GM12878 (cell line): ENCODE measurements around the gene NEK8. TPM values are rescaled to one million over a fixed set of nuclear protein-coding genes. Genes with fewer than 3 reads are reported as not detected.

Experiments used
- ATAC-seq: fragments of 200-7000 bp; cut with Tn5 transposase; 3 replicates; pipeline ENCODE4 v1.9.1; 2020; ENCODE audit warnings: mild to moderate bottlenecking, moderate library complexity
- BruUV-seq: library from RNA; stranded (reverse); fragments of 400-500 nt; replicated peaks from 2 replicates; lab custom pipeline; 2021; lab: Mats Ljungman, UMichigan
- CTCF ChIA-PET: fragments of 300-600 bp; sonication (Branson Sonifier 250); formaldehyde crosslinking; extraction: SDS; loops from one replicate; lab custom pipeline; 2021; ENCODE audit warnings: inconsistent platforms; lab: Yijun Ruan, JAX
- POLR2A ChIA-PET: fragments of 350-600 bp; formaldehyde crosslinking; extraction: SDS; loops from one replicate; lab custom pipeline; 2021; ENCODE audit warnings: inconsistent platforms; lab: Charles Lee
- RAD21 ChIA-PET: fragments of 300-600 bp; sonication (Branson Sonifier 250); formaldehyde crosslinking; loops from one replicate; lab custom pipeline; 2023; ENCODE audit warnings: antibody characterized with exemption; ENCODE audit not compliant: unreplicated experiment; lab: Charles Lee
- SMC1A ChIA-PET: fragments of 300-600 bp; sonication (Branson Sonifier 250); formaldehyde crosslinking; loops from one replicate; lab custom pipeline; 2023; ENCODE audit not compliant: unreplicated experiment, uncharacterized antibody; lab: Charles Lee
- DNase-seq: peaks from one replicate; pipeline ENCODE4 v3.0.0-alpha.2; 2011; ENCODE audit warnings: low read depth, low spot score
- FAIRE-seq: peaks from 3 replicates; lab custom pipeline; 2011; peaks lifted over from hg19 to GRCh38; lab: Jason Lieb, UNC
- H2AFZ ChIP-seq: 2 replicates; pipeline ENCODE4 v1.6.0; 2011; ENCODE audit warnings: low read depth, low read length, control low read depth; ENCODE audit not compliant: control insufficient read depth
- H3K27ac ChIP-seq: 2 replicates; pipeline ENCODE4 v1.5.1; 2011; ENCODE audit warnings: control low read depth; ENCODE audit not compliant: control insufficient read depth, insufficient read depth
- H3K27me3 ChIP-seq, 2 experiments: replicated peaks in 1 of 2; 2 replicates each; pipeline versions ENCODE4 v1.6.0 to v1.6.1; 2011; ENCODE audit warnings: low read length in 1 of 2; ENCODE audit not compliant: control insufficient read depth in 2 of 2, insufficient read depth in 2 of 2
- H3K36me3 ChIP-seq, 2 experiments: 2 replicates each; pipeline ENCODE4 v1.5.1; 2011; ENCODE audit warnings: low read length in 1 of 2; ENCODE audit not compliant: control insufficient read depth in 2 of 2, insufficient read depth in 2 of 2
- H3K4me1 ChIP-seq: 2 replicates; pipeline ENCODE4 v1.6.1; 2011; ENCODE audit warnings: mild to moderate bottlenecking, low read length, moderate library complexity, mixed read lengths; ENCODE audit not compliant: control insufficient read depth, insufficient read depth
- H3K4me2 ChIP-seq: 2 replicates; pipeline ENCODE4 v1.6.0; 2011; ENCODE audit warnings: control low read depth; ENCODE audit not compliant: control insufficient read depth, insufficient read depth
- H3K4me3 ChIP-seq: fragments of 200-600 bp; sonication (generic); 2 replicates; pipeline ENCODE4 v1.5.1; 2016
- H3K79me2 ChIP-seq: 2 replicates; pipeline ENCODE4 v1.6.0; 2011; ENCODE audit warnings: low read length; ENCODE audit not compliant: control insufficient read depth, insufficient read depth
- H3K9ac ChIP-seq: 2 replicates; pipeline ENCODE4 v1.8.0; 2011; ENCODE audit warnings: low read length, control low read depth, mixed read lengths; ENCODE audit not compliant: control insufficient read depth, insufficient read depth
- H3K9me3 ChIP-seq: replicated peaks from 3 replicates; pipeline ENCODE4 v1.5.1; 2011; ENCODE audit warnings: mild to moderate bottlenecking, low read length; ENCODE audit not compliant: control insufficient read depth, insufficient read depth
- H4K20me1 ChIP-seq: 2 replicates; pipeline ENCODE4 v1.6.0; 2011; ENCODE audit not compliant: control insufficient read depth, insufficient read depth
- BACH1 ChIP-seq: fragments of 450-650 bp; IDR thresholded peaks from 2 replicates; pipeline ENCODE4 v1.6.1; 2017; ENCODE audit warnings: mild to moderate bottlenecking, borderline replicate concordance
- FOXK2 ChIP-seq: fragments of 450-650 bp; IDR thresholded peaks from 2 replicates; pipeline ENCODE4 v1.6.1; 2017; ENCODE audit warnings: mild to moderate bottlenecking, moderate library complexity
- FOXM1 ChIP-seq: IDR thresholded peaks from 2 replicates; pipeline ENCODE4 v1.6.1; 2012; ENCODE audit warnings: low read depth, mild to moderate bottlenecking, inconsistent platforms, low read length, moderate library complexity
- MLLT1 ChIP-seq: fragments of 450-650 bp; IDR thresholded peaks from 2 replicates; pipeline ENCODE4 v1.6.1; 2016; ENCODE audit warnings: mild to moderate bottlenecking
- MYC ChIP-seq: IDR thresholded peaks from 2 replicates; pipeline ENCODE4 v1.6.1; 2011; ENCODE audit warnings: mild to moderate bottlenecking, low read length, moderate library complexity, inconsistent platforms; ENCODE audit not compliant: insufficient read depth, insufficient replicate concordance, insufficient read length, severe bottlenecking
- SIN3A ChIP-seq: IDR thresholded peaks from 2 replicates; pipeline ENCODE4 v1.6.1; 2012; ENCODE audit warnings: low read depth, low read length, improper control_type of control experiment
- SMAD5 ChIP-seq: IDR thresholded peaks from 2 replicates; pipeline ENCODE4 v1.6.1; 2016; ENCODE audit warnings: antibody characterized with exemption, low read depth
- WGBS: methylation state at CpG from one replicate; pipeline ENCODE4 v1.1.6; 2016; ENCODE audit warnings: low lambda C conversion rate; ENCODE audit not compliant: insufficient replicate concordance, insufficient coverage; ENCODE audit errors: missing lambda C conversion rate; 5-methylcytosine and 5-hydroxymethylcytosine counted together
- in situ Hi-C: fragments of 300-500 bp; cut with MboI; formaldehyde crosslinking; loops from 9 replicates; pipeline ENCODE4 v1.14.3; 2018; ENCODE audit warnings: mixed read lengths
- intact Hi-C: fragments of 100-400 bp; cut with micrococcal nuclease; formaldehyde crosslinking; loops from one replicate; pipeline ENCODE4 v1.14.2; 2022; ENCODE audit not compliant: unreplicated experiment
- polyA plus RNA-seq, 11 experiments: library from polyadenylated mRNA; depleted of rRNA in 4 of 11; unstranded in 6 of 11; stranded (reverse) in 5 of 11; fragments of >200 nt; fragmentation: Nextera tagmentation in 4 of 11; fragmentation: Illumina TruSeq in 1 of 11; extraction: Ambion mirVana in 4 of 11; extraction: Trizol in 1 of 11; gene quantifications; 1 replicate in 1 of 11; 2 replicates in 10 of 11; pipeline versions ENCODE4 v1.2.1 to v1.2.3, GENCODE V29; 2011 to 2016; ENCODE audit warnings: inconsistent platforms in 2 of 11, missing spikeins in 2 of 11, low read depth in 1 of 11
- small RNA-seq: library from RNA; depleted of rRNA; stranded (forward); fragments of <200 nt; gene quantifications from one replicate; pipeline ENCODE3, GENCODE V24; 2014
- total RNA-seq, 4 experiments: library from RNA; depleted of rRNA in 3 of 4; stranded (reverse); fragments of >200 nt in 3 of 4; fragmentation: Illumina TruSeq in 1 of 4; extraction: Trizol in 1 of 4; gene quantifications; 2 replicates each; pipeline versions ENCODE4 v1.2.1 to v1.2.3, GENCODE V29; 2013 to 2021
- TF ChIP-seq, protein P1 (sequence below): IDR thresholded peaks from 2 replicates; pipeline ENCODE4 v1.6.1; 2011; ENCODE audit warnings: borderline replicate concordance, low read depth, mild to moderate bottlenecking, moderate library complexity, mixed read lengths, low read length; ENCODE audit not compliant: insufficient read depth; ENCODE audit errors: extremely low read length

Gene NEK8
- total and polyA plus RNA-seq, 10 of the 15 experiments (the other 5 are each of a cell fraction or from before 2014, with no cell fraction given), result 2.3 to 14.3 (median 9.4) TPM

DNA sequence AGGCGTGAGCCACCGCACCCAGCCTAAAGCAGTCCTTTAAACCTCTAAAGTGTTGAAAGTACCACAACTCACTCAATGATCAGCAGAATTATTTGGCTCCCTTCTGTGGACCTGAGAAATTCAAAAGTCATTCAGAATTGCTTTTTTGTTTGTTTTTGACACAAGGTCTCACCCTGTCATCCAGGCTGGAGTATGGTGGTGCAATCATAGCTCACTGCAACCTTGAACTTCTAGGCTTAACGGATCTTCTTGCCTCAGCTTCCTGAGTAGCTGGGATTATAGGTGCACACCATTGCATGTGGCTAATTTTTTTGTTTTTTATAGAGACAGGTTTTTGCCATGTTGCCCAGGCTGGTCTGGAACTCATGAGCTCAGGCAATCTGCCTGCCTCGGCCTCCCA lies 59.5 kb downstream of the NEK8 start:
- TF ChIP-seq SMAD5, result no peak
- TF ChIP-seq SIN3A, result no peak
- no peak for TF ChIP-seq FOXK2
- TF ChIP-seq FOXM1, result no peak
- TF ChIP-seq, protein P1, sequence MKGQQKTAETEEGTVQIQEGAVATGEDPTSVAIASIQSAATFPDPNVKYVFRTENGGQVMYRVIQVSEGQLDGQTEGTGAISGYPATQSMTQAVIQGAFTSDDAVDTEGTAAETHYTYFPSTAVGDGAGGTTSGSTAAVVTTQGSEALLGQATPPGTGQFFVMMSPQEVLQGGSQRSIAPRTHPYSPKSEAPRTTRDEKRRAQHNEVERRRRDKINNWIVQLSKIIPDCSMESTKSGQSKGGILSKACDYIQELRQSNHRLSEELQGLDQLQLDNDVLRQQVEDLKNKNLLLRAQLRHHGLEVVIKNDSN, result no peak
- TF ChIP-seq BACH1, result no peak
- TF ChIP-seq MYC, result no peak
- TF ChIP-seq MLLT1, result no peak
- Histone ChIP-seq H3K9me3 (no peaks in the 10 kb centered on the region), H2AFZ (no peak overlapping the region), H3K79me2 (no peaks in the 10 kb centered on the region), H4K20me1 (no peaks in the 10 kb centered on the region), H3K27me3 (no peaks in the 10 kb centered on the region), H3K4me1 (no peaks in the 10 kb centered on the region), H3K36me3 (no peaks in the 10 kb centered on the region; a peak in 1 of 4 replicates), H3K4me2 (no peak overlapping the region), H3K9ac (no peak overlapping the region), H3K27ac (no peak overlapping the region), H3K4me3 (no peak overlapping the region)
- in situ Hi-C loops (no loop called here), intact Hi-C loops (loop anchor here (10.0 kb wide), 1 partner anchor 47 kb away; no protein-coding TSS in a partner anchor)
- POLR2A ChIA-PET, result no interaction called here
- FAIRE-seq, result no peak
- RAD21 ChIA-PET, result interaction anchor here (2.6 kb wide), 1 partner anchor 24 kb away, joined by 7 read pairs; no protein-coding TSS in a partner anchor
- CTCF ChIA-PET, result interaction anchor here (1.9 to 5.6 kb wide), 2 partner anchors 24 to 61 kb away, joined by 5 to 38 read pairs; partner anchors contain the start of gene TLCD1
- SMC1A ChIA-PET, result interaction anchor here (0.6 to 1.2 kb wide), 3 partner anchors 23 to 53 kb away, joined by 3 to 4 read pairs (median 3); no protein-coding TSS in a partner anchor
- no peak for DNase-seq
- 100% methylated on average over 4 of the region's 4 CpGs for WGBS
- no TSS peak for BruUV-seq
- ATAC-seq, result no peak

Small RNA genes within 50 kb of the gene (small RNA-seq; reads per million reads assigned to genes)
- gene SNORD42A, result not detected
- gene SNORD42B, result 1.1 reads per million, percentile 37 among the genes with 10 or more reads in this experiment
- not detected for gene SNORD4A
- not detected for gene SNORD4B

Other genes with a start within 250 kb of the NEK8 start
Only the 7 nearest of the 19 such genes appear.
- gene SDF2, start 66.9 kb upstream of the NEK8 start, total RNA-seq (2014; rRNA removed), result 34.1 and 35.8 TPM in 2 replicates
- gene SDF2, start 66.9 kb upstream of the NEK8 start, total RNA-seq (2014; rRNA removed; fragmentation: Illumina TruSeq; extraction: Trizol), result 32.9 and 34.3 TPM in 2 replicates
- 26.2 and 29.8 TPM in 2 replicates for gene SDF2, start 66.9 kb upstream of the NEK8 start, total RNA-seq (2021)
- gene SDF2, start 66.9 kb upstream of the NEK8 start, polyA plus RNA-seq (2011; rRNA removed), result 37.8 and 45.3 TPM in 2 replicates
- gene SDF2, start 66.9 kb upstream of the NEK8 start, polyA plus RNA-seq (2014; fragmentation: Illumina TruSeq; extraction: Trizol), result 37.7 and 46.1 TPM in 2 replicates
- 10 to 100 TPM; 72.7 to 81.0 TPM for gene SDF2, start 66.9 kb upstream of the NEK8 start, polyA plus RNA-seq (2014; fragmentation: Nextera tagmentation; extraction: Ambion mirVana)
- gene SDF2, start 66.9 kb upstream of the NEK8 start, polyA plus RNA-seq (2014; rRNA removed), result 31.4 and 33.5 TPM in 2 replicates
- 10 to 100 TPM; 46.9 to 60.9 TPM for gene SDF2, start 66.9 kb upstream of the NEK8 start, polyA plus RNA-seq (2016; fragmentation: Nextera tagmentation; extraction: Ambion mirVana)
- 40.7 and 50.1 TPM in 2 replicates for gene SUPT6H, start 66.6 kb upstream of the NEK8 start, total RNA-seq (2014; rRNA removed)
- 33.0 and 33.8 TPM in 2 replicates for gene SUPT6H, start 66.6 kb upstream of the NEK8 start, total RNA-seq (2014; rRNA removed; fragmentation: Illumina TruSeq; extraction: Trizol)
- gene SUPT6H, start 66.6 kb upstream of the NEK8 start, total RNA-seq (2021), result 52.7 and 58.8 TPM in 2 replicates
- 25.2 and 41.5 TPM in 2 replicates for gene SUPT6H, start 66.6 kb upstream of the NEK8 start, polyA plus RNA-seq (2011; rRNA removed)
- gene SUPT6H, start 66.6 kb upstream of the NEK8 start, polyA plus RNA-seq (2014; fragmentation: Illumina TruSeq; extraction: Trizol), result 55.1 and 58.8 TPM in 2 replicates
- gene SUPT6H, start 66.6 kb upstream of the NEK8 start, polyA plus RNA-seq (2014; fragmentation: Nextera tagmentation; extraction: Ambion mirVana), result 1 to 10 TPM; 1.7 to 2.4 TPM
- 44.3 and 51.9 TPM in 2 replicates for gene SUPT6H, start 66.6 kb upstream of the NEK8 start, polyA plus RNA-seq (2014; rRNA removed)
- gene SUPT6H, start 66.6 kb upstream of the NEK8 start, polyA plus RNA-seq (2016; fragmentation: Nextera tagmentation; extraction: Ambion mirVana), result 10 to 100 TPM; 32.5 to 33.9 TPM
- gene PROCA1, start 16.9 kb upstream of the NEK8 start, total RNA-seq (2014; rRNA removed), result 1.1 and 1.5 TPM in 2 replicates
- gene PROCA1, start 16.9 kb upstream of the NEK8 start, total RNA-seq (2014; rRNA removed; fragmentation: Illumina TruSeq; extraction: Trizol), result 1.5 and 2.6 TPM in 2 replicates
- gene PROCA1, start 16.9 kb upstream of the NEK8 start, total RNA-seq (2021), result 1.5 and 2.4 TPM in 2 replicates
- 0.99 and 1.4 TPM in 2 replicates for gene PROCA1, start 16.9 kb upstream of the NEK8 start, polyA plus RNA-seq (2011; rRNA removed)
- 1.2 and 2.0 TPM in 2 replicates for gene PROCA1, start 16.9 kb upstream of the NEK8 start, polyA plus RNA-seq (2014; fragmentation: Illumina TruSeq; extraction: Trizol)
- gene PROCA1, start 16.9 kb upstream of the NEK8 start, polyA plus RNA-seq (2014; fragmentation: Nextera tagmentation; extraction: Ambion mirVana), result under 1 TPM; 0.35 to 0.40 TPM
- gene PROCA1, start 16.9 kb upstream of the NEK8 start, polyA plus RNA-seq (2014; rRNA removed), result 2.1 and 4.8 TPM in 2 replicates
- under 1 TPM; 0.59 to 0.83 TPM for gene PROCA1, start 16.9 kb upstream of the NEK8 start, polyA plus RNA-seq (2016; fragmentation: Nextera tagmentation; extraction: Ambion mirVana)
- 40.2 and 46.4 TPM in 2 replicates for gene RAB34, start 10.9 kb upstream of the NEK8 start, total RNA-seq (2014; rRNA removed)
- 24.2 and 26.9 TPM in 2 replicates for gene RAB34, start 10.9 kb upstream of the NEK8 start, total RNA-seq (2014; rRNA removed; fragmentation: Illumina TruSeq; extraction: Trizol)
- gene RAB34, start 10.9 kb upstream of the NEK8 start, total RNA-seq (2021), result 28.8 and 33.0 TPM in 2 replicates
- 0.16 and 0.37 TPM in 2 replicates for gene RAB34, start 10.9 kb upstream of the NEK8 start, polyA plus RNA-seq (2011; rRNA removed)
- gene RAB34, start 10.9 kb upstream of the NEK8 start, polyA plus RNA-seq (2014; fragmentation: Illumina TruSeq; extraction: Trizol), result 35.7 and 39.0 TPM in 2 replicates
- 10 to 100 TPM; 14.4 to 32.6 TPM for gene RAB34, start 10.9 kb upstream of the NEK8 start, polyA plus RNA-seq (2014; fragmentation: Nextera tagmentation; extraction: Ambion mirVana)
- 37.5 and 47.7 TPM in 2 replicates for gene RAB34, start 10.9 kb upstream of the NEK8 start, polyA plus RNA-seq (2014; rRNA removed)
- gene RAB34, start 10.9 kb upstream of the NEK8 start, polyA plus RNA-seq (2016; fragmentation: Nextera tagmentation; extraction: Ambion mirVana), result 10 to 100 TPM; 30.9 to 37.4 TPM
- gene RPL23A, start 8.8 kb upstream of the NEK8 start, total RNA-seq (2014; rRNA removed), result 1,231 and 1,339 TPM in 2 replicates
- gene RPL23A, start 8.8 kb upstream of the NEK8 start, total RNA-seq (2014; rRNA removed; fragmentation: Illumina TruSeq; extraction: Trizol), result 1,926 and 2,065 TPM in 2 replicates
- 2,908 and 3,018 TPM in 2 replicates for gene RPL23A, start 8.8 kb upstream of the NEK8 start, total RNA-seq (2021)
- 2,740 and 3,357 TPM in 2 replicates for gene RPL23A, start 8.8 kb upstream of the NEK8 start, polyA plus RNA-seq (2011; rRNA removed)
- 1,904 and 2,135 TPM in 2 replicates for gene RPL23A, start 8.8 kb upstream of the NEK8 start, polyA plus RNA-seq (2014; fragmentation: Illumina TruSeq; extraction: Trizol)
- over 10,000 TPM in 1 of 2 experiments, 1,000 to 10,000 TPM in 1; 8,970 to 10,319 TPM for gene RPL23A, start 8.8 kb upstream of the NEK8 start, polyA plus RNA-seq (2014; fragmentation: Nextera tagmentation; extraction: Ambion mirVana)
- gene RPL23A, start 8.8 kb upstream of the NEK8 start, polyA plus RNA-seq (2014; rRNA removed), result 1,318 and 1,377 TPM in 2 replicates
- 1,000 to 10,000 TPM; 2,984 to 3,180 TPM for gene RPL23A, start 8.8 kb upstream of the NEK8 start, polyA plus RNA-seq (2016; fragmentation: Nextera tagmentation; extraction: Ambion mirVana)
- gene TLCD1, start 2.6 kb upstream of the NEK8 start, total RNA-seq (2014; rRNA removed), result 8.6 and 10.6 TPM in 2 replicates
- gene TLCD1, start 2.6 kb upstream of the NEK8 start, total RNA-seq (2014; rRNA removed; fragmentation: Illumina TruSeq; extraction: Trizol), result 7.2 and 7.6 TPM in 2 replicates
- 7.3 and 7.6 TPM in 2 replicates for gene TLCD1, start 2.6 kb upstream of the NEK8 start, total RNA-seq (2021)
- gene TLCD1, start 2.6 kb upstream of the NEK8 start, polyA plus RNA-seq (2011; rRNA removed), result 2.1 and 4.0 TPM in 2 replicates
- gene TLCD1, start 2.6 kb upstream of the NEK8 start, polyA plus RNA-seq (2014; fragmentation: Illumina TruSeq; extraction: Trizol), result 7.8 TPM in 2 replicates
- gene TLCD1, start 2.6 kb upstream of the NEK8 start, polyA plus RNA-seq (2014; fragmentation: Nextera tagmentation; extraction: Ambion mirVana), result 1 to 10 TPM; 2.9 to 7.1 TPM
- 13.6 and 14.6 TPM in 2 replicates for gene TLCD1, start 2.6 kb upstream of the NEK8 start, polyA plus RNA-seq (2014; rRNA removed)
- 10 to 100 TPM; 14.9 to 19.8 TPM for gene TLCD1, start 2.6 kb upstream of the NEK8 start, polyA plus RNA-seq (2016; fragmentation: Nextera tagmentation; extraction: Ambion mirVana)
- gene TRAF4, start 15.2 kb downstream of the NEK8 start, total RNA-seq (2014; rRNA removed), result 134 and 151 TPM in 2 replicates
- gene TRAF4, start 15.2 kb downstream of the NEK8 start, total RNA-seq (2014; rRNA removed; fragmentation: Illumina TruSeq; extraction: Trizol), result 56.3 and 61.7 TPM in 2 replicates
- gene TRAF4, start 15.2 kb downstream of the NEK8 start, total RNA-seq (2021), result 171 and 197 TPM in 2 replicates
- 28.0 and 71.2 TPM in 2 replicates for gene TRAF4, start 15.2 kb downstream of the NEK8 start, polyA plus RNA-seq (2011; rRNA removed)
- gene TRAF4, start 15.2 kb downstream of the NEK8 start, polyA plus RNA-seq (2014; fragmentation: Illumina TruSeq; extraction: Trizol), result 30.6 and 73.8 TPM in 2 replicates
- 1 to 10 TPM; 3.7 to 8.2 TPM for gene TRAF4, start 15.2 kb downstream of the NEK8 start, polyA plus RNA-seq (2014; fragmentation: Nextera tagmentation; extraction: Ambion mirVana)
- gene TRAF4, start 15.2 kb downstream of the NEK8 start, polyA plus RNA-seq (2014; rRNA removed), result 152 and 164 TPM in 2 replicates
- gene TRAF4, start 15.2 kb downstream of the NEK8 start, polyA plus RNA-seq (2016; fragmentation: Nextera tagmentation; extraction: Ambion mirVana), result 10 to 100 TPM; 46.2 to 56.6 TPM